ENCODE data around the gene LTBP3. TPM values are rescaled to one million over a fixed set of nuclear protein-coding genes. Genes with fewer than 3 reads are reported as not detected.

LTBP3 gene
- total and polyA plus RNA-seq, 2 of the 13 experiments (the other 11 are each of a cell fraction or from before 2014, with no cell fraction given) = 12.2 to 68.1 TPM

GRCh38 chr11:65489035-65489705 is 69.0 kb downstream of the LTBP3 start (continued):
- TF ChIP-seq NR2F1 (CRISPR knock-in tag; IDR thresholded peaks at IDR 0.05) (peak; percentile 33 to 84; a peak in 3 of 4 replicates), ZNF780A (CRISPR knock-in tag; IDR thresholded peaks at IDR 0.05) (no peak), SOX13 (IDR thresholded peaks at IDR 0.05) (no peak), SOX13 (CRISPR knock-in tag; conservative IDR thresholded peaks at IDR 0.05 in 1 of 2, IDR thresholded peaks at IDR 0.05 in 1 of 2) (peak in 1 of 2 experiments; percentile 23; a peak in 1 of 4 replicates), SRF (IDR thresholded peaks at IDR 0.05; ENCODE audit: low read depth, low read length) (no peak), ZNF724P (CRISPR knock-in tag; IDR thresholded peaks at IDR 0.05; ENCODE audit: borderline replicate concordance) (no peak), ZFP90 (CRISPR knock-in tag; IDR thresholded peaks at IDR 0.05; ENCODE audit: borderline replicate concordance) (no peak; the same call in 1 of the 2 replicates), KLF11 (CRISPR knock-in tag; IDR thresholded peaks at IDR 0.05) (peak; percentile 38; the same call in 1 of the 2 replicates), ZFY (CRISPR knock-in tag; IDR thresholded peaks at IDR 0.05) (peak; percentile 66), ZNF691 (CRISPR knock-in tag; IDR thresholded peaks at IDR 0.05; ENCODE audit: borderline replicate concordance, low read depth) (no peak), SIN3B (IDR thresholded peaks at IDR 0.05; ENCODE audit: low read length) (no peak), FOXM1 (CRISPR knock-in tag; IDR thresholded peaks at IDR 0.05) (no peak), ZNF703 (CRISPR knock-in tag; IDR thresholded peaks at IDR 0.05; ENCODE audit: borderline replicate concordance) (no peak), DNMT3B (CRISPR knock-in tag; conservative IDR thresholded peaks at IDR 0.05) (no peak), CHD4 (IDR thresholded peaks at IDR 0.05; ENCODE audit: borderline replicate concordance, low read length) (0 out of 2 replicates have a peak, but pooled peaks have one; percentile 18), ZNF569 (CRISPR knock-in tag; IDR thresholded peaks at IDR 0.05; ENCODE audit: borderline replicate concordance) (no peak), KDM3A (CRISPR knock-in tag; IDR thresholded peaks at IDR 0.05; ENCODE audit: low read depth) (no peak), PAF1 (CRISPR knock-in tag; IDR thresholded peaks at IDR 0.05) (no peak), RAD21 (CRISPR knock-in tag; IDR thresholded peaks at IDR 0.05) (no peak), SATB2 (CRISPR knock-in tag; IDR thresholded peaks at IDR 0.05) (no peak), FOSL1 (CRISPR knock-in tag; IDR thresholded peaks at IDR 0.05; ENCODE audit: borderline replicate concordance) (peak; percentile 19; the same call in 1 of the 2 replicates), BRD4 (CRISPR knock-in tag; IDR thresholded peaks at IDR 0.05) (peak; percentile 62; the same call in 1 of the 2 replicates), ZNF44 (CRISPR knock-in tag; IDR thresholded peaks at IDR 0.05) (no peak)
- TF ChIP-seq, protein P1, sequence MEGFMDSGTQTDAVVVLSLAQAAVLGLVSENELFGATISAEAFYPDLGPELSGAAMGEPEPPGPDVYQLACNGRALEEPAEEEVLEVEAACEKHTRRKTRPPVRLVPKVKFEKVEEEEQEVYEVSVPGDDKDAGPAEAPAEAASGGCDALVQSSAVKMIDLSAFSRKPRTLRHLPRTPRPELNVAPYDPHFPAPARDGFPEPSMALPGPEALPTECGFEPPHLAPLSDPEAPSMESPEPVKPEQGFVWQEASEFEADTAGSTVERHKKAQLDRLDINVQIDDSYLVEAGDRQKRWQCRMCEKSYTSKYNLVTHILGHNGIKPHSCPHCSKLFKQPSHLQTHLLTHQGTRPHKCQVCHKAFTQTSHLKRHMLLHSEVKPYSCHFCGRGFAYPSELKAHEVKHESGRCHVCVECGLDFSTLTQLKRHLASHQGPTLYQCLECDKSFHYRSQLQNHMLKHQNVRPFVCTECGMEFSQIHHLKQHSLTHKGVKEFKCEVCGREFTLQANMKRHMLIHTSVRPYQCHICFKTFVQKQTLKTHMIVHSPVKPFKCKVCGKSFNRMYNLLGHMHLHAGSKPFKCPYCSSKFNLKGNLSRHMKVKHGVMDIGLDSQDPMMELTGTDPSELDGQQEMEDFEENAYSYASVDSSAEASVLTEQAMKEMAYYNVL (CRISPR knock-in tag; IDR thresholded peaks at IDR 0.05; ENCODE audit: borderline replicate concordance) = 0 out of 2 replicates have a peak, but pooled peaks have one; percentile 49
- TF ChIP-seq, protein P2, sequence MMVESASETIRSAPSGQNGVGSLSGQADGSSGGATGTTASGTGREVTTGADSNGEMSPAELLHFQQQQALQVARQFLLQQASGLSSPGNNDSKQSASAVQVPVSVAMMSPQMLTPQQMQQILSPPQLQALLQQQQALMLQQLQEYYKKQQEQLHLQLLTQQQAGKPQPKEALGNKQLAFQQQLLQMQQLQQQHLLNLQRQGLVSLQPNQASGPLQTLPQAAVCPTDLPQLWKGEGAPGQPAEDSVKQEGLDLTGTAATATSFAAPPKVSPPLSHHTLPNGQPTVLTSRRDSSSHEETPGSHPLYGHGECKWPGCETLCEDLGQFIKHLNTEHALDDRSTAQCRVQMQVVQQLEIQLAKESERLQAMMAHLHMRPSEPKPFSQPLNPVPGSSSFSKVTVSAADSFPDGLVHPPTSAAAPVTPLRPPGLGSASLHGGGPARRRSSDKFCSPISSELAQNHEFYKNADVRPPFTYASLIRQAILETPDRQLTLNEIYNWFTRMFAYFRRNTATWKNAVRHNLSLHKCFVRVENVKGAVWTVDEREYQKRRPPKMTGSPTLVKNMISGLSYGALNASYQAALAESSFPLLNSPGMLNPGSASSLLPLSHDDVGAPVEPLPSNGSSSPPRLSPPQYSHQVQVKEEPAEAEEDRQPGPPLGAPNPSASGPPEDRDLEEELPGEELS (CRISPR knock-in tag; IDR thresholded peaks at IDR 0.05) = peak; percentile 44
